BE2C (cell line): Measurements from ENCODE around the gene MECP2.
"Not testable (repeated sequence)": the region's sequence is repeated elsewhere in the genome, so short reads cannot be mapped to it uniquely, and the experiment has no call there.

ENCODE experiments used
- DNase-seq: peaks from one replicate; pipeline ENCODE4 v3.0.0-alpha.2; 2020
- H3K27me3 ChIP-seq: fragments of 250-450 bp; sonication (Bioruptor Pico); 2 replicates; pipeline ENCODE4 v1.5.1; 2020; ENCODE audit warnings: mild to moderate bottlenecking
- H3K36me3 ChIP-seq: fragments of 250-450 bp; sonication (Bioruptor Pico); 2 replicates; pipeline ENCODE4 v1.5.1; 2020; ENCODE audit warnings: mild to moderate bottlenecking
- H3K4me1 ChIP-seq: fragments of 250-450 bp; sonication (Bioruptor Pico); 2 replicates; pipeline ENCODE4 v1.5.1; 2020
- H3K4me3 ChIP-seq: 2 replicates; pipeline ENCODE4 v1.5.1; 2011; ENCODE audit warnings: low read depth, low read length
- H3K9me3 ChIP-seq: fragments of 250-450 bp; sonication (Bioruptor Pico); 2 replicates; pipeline ENCODE4 v1.5.1; 2020
- TF ChIP-seq, protein P1 (sequence below): IDR thresholded peaks from 2 replicates; pipeline ENCODE4 v1.5.1; 2012; ENCODE audit warnings: mild to moderate bottlenecking, low read depth, low read length

Gene MECP2

DNA sequence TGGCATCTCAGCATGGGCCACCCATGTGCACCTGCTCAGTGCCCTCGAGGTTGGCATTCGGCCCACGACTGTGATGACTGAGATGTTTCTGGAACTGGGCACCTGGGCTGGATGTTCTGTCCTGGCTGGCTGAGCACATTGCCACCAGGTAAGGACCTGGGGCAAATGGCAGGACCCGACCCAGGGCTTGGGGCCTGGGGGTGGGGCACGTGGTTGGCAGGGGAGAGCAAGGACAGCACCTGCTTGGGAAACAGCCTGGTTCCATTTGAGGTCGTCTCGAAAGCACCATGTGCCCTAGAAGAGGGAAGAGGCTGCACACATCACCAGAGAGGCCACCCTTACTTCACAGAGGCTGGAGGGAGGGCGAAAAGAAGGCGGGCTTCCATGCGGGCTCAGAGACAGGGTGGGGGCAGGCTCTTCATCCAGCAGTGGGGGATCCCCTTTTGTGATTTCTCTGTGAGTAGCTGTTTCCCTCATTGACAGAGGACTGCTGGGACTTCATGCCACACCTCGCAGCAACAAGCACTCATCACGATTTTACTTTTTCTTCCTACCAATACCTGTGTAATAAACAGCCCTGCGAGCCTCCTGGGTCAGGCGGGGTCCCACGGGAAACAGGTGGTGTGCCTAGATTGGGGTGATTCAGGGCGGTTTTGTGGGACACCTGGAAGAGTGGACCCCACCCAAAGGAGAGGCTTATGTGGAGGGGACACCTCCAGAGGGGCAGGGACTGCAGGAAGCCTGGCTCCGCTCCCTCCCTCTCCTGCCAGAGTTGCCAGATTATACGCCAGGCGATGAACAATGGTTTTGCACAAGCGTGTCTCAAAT, 113.0 kb downstream of the MECP2 start:
- DNase-seq = no peak
- H3K4me3 ChIP-seq = no peak overlapping the region
- no peaks in the 10 kb centered on the region for H3K4me1 ChIP-seq

DNA sequence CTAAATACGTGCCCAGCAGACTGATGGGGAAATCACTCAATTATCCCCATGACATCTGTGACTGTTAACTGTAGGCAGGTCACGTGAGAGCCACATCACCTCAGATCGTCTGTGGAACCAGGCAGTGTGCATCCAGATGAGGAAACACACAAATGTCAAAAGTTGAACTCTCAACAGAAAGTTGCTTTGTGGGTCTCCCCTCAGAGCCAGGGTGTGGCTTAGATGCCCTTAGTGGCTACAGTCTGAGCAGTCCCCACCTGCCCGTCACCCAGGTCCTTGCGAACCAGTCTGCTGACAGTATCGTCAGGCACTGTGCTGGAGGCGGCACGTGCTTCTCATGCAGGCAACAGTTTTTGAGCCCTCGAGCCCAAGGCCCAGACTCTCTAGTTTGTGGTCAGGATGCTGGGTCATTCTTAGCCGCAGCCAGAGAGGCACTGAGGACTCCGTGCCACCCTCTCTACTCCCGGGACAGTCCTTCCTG, 114.2 kb downstream of the MECP2 start:
- no peaks in the 10 kb centered on the region for H3K27me3 ChIP-seq
- H3K4me3 ChIP-seq = no peak overlapping the region
- no peak for DNase-seq
- TF ChIP-seq, protein P1, sequence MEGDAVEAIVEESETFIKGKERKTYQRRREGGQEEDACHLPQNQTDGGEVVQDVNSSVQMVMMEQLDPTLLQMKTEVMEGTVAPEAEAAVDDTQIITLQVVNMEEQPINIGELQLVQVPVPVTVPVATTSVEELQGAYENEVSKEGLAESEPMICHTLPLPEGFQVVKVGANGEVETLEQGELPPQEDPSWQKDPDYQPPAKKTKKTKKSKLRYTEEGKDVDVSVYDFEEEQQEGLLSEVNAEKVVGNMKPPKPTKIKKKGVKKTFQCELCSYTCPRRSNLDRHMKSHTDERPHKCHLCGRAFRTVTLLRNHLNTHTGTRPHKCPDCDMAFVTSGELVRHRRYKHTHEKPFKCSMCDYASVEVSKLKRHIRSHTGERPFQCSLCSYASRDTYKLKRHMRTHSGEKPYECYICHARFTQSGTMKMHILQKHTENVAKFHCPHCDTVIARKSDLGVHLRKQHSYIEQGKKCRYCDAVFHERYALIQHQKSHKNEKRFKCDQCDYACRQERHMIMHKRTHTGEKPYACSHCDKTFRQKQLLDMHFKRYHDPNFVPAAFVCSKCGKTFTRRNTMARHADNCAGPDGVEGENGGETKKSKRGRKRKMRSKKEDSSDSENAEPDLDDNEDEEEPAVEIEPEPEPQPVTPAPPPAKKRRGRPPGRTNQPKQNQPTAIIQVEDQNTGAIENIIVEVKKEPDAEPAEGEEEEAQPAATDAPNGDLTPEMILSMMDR = no peak
- no peaks in the 10 kb centered on the region for H3K36me3 ChIP-seq
- no peaks in the 10 kb centered on the region for H3K4me1 ChIP-seq
- H3K9me3 ChIP-seq = no peaks in the 10 kb centered on the region

More for the DNA sequence above, 113.0 kb downstream of the MECP2 start:
- Histone ChIP-seq H3K36me3 (no peaks in the 10 kb centered on the region), H3K27me3 (no peaks in the 10 kb centered on the region), H3K9me3 (no peaks in the 10 kb centered on the region)
- TF ChIP-seq, protein P1 = no peak

DNA sequence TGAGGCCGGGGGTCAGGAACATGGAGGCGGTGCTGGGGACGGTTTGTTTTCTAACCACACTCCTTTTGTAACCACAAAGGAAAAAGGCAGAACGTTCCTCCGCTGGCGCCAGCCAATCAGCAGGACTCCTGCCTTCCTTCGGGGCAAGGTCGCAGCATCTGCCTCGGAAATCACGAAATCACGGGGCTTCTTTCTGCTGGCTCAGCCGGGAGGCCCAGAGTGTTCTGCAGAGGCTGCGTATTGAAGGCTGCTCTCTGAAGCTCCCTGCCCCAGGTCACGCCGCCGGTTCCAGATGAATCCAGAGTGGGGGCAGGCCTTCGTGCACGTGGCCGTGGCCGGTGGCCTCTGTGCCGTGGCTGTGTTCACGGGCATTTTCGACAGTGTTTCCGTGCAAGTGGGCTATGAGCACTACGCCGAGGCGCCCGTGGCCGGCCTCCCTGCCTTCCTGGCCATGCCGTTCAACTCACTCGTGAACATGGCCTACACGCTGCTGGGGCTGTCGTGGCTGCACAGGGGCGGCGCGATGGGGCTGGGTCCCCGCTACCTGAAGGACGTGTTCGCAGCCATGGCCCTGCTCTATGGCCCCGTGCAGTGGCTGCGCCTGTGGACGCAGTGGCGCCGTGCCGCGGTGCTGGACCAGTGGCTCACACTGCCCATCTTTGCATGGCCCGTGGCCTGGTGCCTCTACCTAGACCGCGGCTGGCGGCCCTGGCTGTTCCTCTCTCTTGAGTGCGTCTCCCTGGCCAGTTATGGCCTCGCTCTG, 115.6 kb downstream of the MECP2 start:
- DNase-seq = no peak
- Histone ChIP-seq H3K36me3 (no peaks in the 10 kb centered on the region), H3K9me3 (no peaks in the 10 kb centered on the region), H3K27me3 (no peaks in the 10 kb centered on the region), H3K4me1 (no peaks in the 10 kb centered on the region), H3K4me3 (no peak overlapping the region)
- TF ChIP-seq, protein P1 = no peak

DNA sequence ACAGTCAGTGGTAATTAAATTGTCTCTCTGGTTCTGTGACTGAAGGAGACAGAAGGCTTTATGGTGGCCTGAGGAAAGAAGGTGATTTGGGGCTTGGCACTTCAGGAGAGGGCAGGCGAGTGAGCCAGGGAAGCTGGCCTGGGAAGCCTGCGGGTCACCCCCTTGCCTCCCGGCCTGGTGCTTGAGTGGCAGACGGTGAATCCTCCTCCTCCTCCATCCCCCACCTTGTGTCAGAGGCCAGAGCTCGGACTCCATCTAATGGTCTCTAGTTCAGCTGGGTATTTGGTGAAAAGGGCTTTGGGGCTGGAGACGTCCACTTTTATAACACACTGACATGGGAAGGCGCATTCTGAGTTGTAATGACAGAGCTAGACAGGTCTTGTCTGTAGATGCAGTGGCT, 116.3 kb downstream of the MECP2 start:
- Histone ChIP-seq H3K27me3 (no peaks in the 10 kb centered on the region), H3K4me3 (no peak overlapping the region), H3K36me3 (no peaks in the 10 kb centered on the region), H3K9me3 (no peaks in the 10 kb centered on the region), H3K4me1 (no peaks in the 10 kb centered on the region)
- TF ChIP-seq, protein P1 = no peak
- DNase-seq = no peak

DNA sequence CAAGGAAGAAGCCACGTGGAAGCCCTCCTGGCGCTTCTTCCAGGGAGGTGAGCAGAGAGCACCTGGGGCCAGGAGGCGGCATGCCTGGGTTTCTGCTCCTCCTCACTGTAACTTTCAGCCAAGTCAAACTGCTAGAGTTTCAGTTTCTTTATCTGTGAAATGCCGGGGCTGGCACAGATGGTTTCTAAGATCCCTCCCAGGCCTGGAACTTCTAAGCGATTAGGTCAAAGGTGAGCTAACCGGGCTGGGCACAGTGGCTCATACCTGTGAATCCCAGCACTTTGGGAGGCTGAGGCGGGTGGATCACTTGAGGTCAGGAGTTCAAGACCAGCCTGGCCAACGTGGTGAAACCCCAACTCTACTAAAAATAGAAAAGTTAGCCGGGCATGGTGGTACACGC, 117.1 kb downstream of the MECP2 start:
- H3K9me3 ChIP-seq, DNase-seq, H3K36me3 ChIP-seq, H3K27me3 ChIP-seq, H3K4me1 ChIP-seq, H3K4me3 ChIP-seq: not testable (repeated sequence)

DNA sequence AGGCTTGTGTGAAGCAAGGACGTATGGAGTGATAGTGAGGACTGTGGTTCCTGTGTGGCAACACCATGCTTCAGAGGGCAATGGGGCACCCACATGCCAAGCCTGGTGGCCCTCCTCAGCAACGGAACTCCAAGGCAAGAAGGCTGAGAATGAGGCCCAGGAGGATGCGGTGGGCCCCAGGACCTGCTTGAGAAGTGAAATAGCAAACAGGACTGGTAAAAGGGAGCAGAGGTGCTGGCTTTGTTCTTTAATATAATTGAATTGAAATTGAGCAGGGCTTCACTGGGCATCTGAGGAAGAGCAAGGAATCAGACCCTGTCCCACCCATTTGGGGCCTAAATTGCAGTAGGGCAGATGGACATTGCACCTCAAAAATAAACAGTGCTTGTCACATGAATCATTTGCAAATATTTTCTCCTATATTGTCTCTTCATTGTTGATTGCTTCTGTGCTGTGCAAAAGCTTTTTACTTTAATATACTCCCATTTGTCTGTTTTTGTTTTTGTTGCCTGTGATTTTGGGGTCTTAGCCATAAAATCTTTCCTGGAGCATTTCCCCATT, 122.7 kb downstream of the MECP2 start:
- peaks cover 7% of the 10 kb centered on the region for H3K4me1 ChIP-seq
- no peaks in the 10 kb centered on the region for H3K9me3 ChIP-seq
- DNase-seq = no peak
- no peaks in the 10 kb centered on the region for H3K27me3 ChIP-seq
- TF ChIP-seq, protein P1 = no peak
- H3K36me3 ChIP-seq = peaks cover 9% of the 10 kb centered on the region
- H3K4me3 ChIP-seq = no peak overlapping the region
